Measurements from ENCODE around the gene TDG. TPM values are rescaled to one million over a fixed set of nuclear protein-coding genes. Genes with fewer than 3 reads are reported as not detected.

Gene TDG
- 8.3 and 12.1 TPM in 2 replicates for total RNA-seq

GRCh38 chr12:103965590-103966504 is at the start of gene TDG:
TDG (plus strand) TSS chr12:103965872; CDS start chr12:103966038, 166 bp downstream.

GRCh38 chr12:103930034-103930786 is 35.5 kb upstream of the TDG start, which contains the start of gene HSP90B1:
HSP90B1 (plus strand) TSS chr12:103930410; CDS start chr12:103930516, 106 bp downstream.

Other genes starting within 250 kb of the TDG start
- 6.1 and 8.5 TPM in 2 replicates for gene NT5DC3, start 124.6 kb upstream of the TDG start, total RNA-seq
- gene HSP90B1, start 35.5 kb upstream of the TDG start, total RNA-seq = 543 and 708 TPM in 2 replicates
- 20.2 and 26.4 TPM in 2 replicates for gene GLT8D2, start 84.3 kb downstream of the TDG start, total RNA-seq
- gene HCFC2, start 98.7 kb downstream of the TDG start, total RNA-seq = 11.5 and 14.7 TPM in 2 replicates
- 36.0 and 39.3 TPM in 2 replicates for gene NFYB, start 172.3 kb downstream of the TDG start, total RNA-seq
- gene TXNRD1, start 249.9 kb downstream of the TDG start, total RNA-seq = 334 and 394 TPM in 2 replicates